MCF 10A (cell line): Measurements from ENCODE around the gene ZBTB7A. TPM values are rescaled to one million over a fixed set of nuclear protein-coding genes. Genes with fewer than 3 reads are reported as not detected.
"Not testable (repeated sequence)": the region's sequence is repeated elsewhere in the genome, so short reads cannot be mapped to it uniquely, and the experiment has no call there.

Experiments
- BruUV-seq: library from RNA; stranded (reverse); fragments of 400-500 nt; replicated peaks from 2 replicates; lab custom pipeline; 2021; lab: Mats Ljungman, UMichigan
- CTCF ChIA-PET: fragments of 300-600 bp; sonication (Branson Sonifier 250); formaldehyde crosslinking; extraction: SDS; loops from one replicate; lab custom pipeline; 2021; ENCODE audit warnings: antibody characterized with exemption, inconsistent platforms; lab: Yijun Ruan, JAX
- POLR2A ChIA-PET: fragments of 300-600, 350-650 bp; sonication (Branson Sonifier 250); formaldehyde crosslinking; extraction: SDS; loops from one replicate; lab custom pipeline; 2020; ENCODE audit warnings: antibody characterized with exemption, inconsistent platforms; lab: Yijun Ruan, JAX
- DNase-seq: peaks from one replicate; pipeline ENCODE4 v3.0.0-alpha.2; 2018; ENCODE audit not compliant: unreplicated experiment
- H3K27ac Mint-ChIP-seq: one replicate; pipeline ENCODE4 v1.8.0; 2022; ENCODE audit warnings: mild to moderate bottlenecking, low read depth, mixed read lengths; ENCODE audit not compliant: unreplicated experiment
- H3K27me3 Mint-ChIP-seq: one replicate; pipeline ENCODE4 v1.8.0; 2022; ENCODE audit warnings: mixed read lengths; ENCODE audit not compliant: insufficient read depth, unreplicated experiment
- H3K36me3 Mint-ChIP-seq: one replicate; pipeline ENCODE4 v1.8.0; 2022; ENCODE audit warnings: mild to moderate bottlenecking, moderate library complexity, mixed read lengths; ENCODE audit not compliant: insufficient read depth, unreplicated experiment
- H3K4me1 Mint-ChIP-seq: one replicate; pipeline ENCODE4 v1.8.0; 2022; ENCODE audit warnings: mixed read lengths; ENCODE audit not compliant: insufficient read depth, unreplicated experiment
- H3K4me3 Mint-ChIP-seq: one replicate; pipeline ENCODE4 v1.8.0; 2022; ENCODE audit warnings: mild to moderate bottlenecking, moderate library complexity, mixed read lengths; ENCODE audit not compliant: unreplicated experiment
- H3K9me3 Mint-ChIP-seq: one replicate; pipeline ENCODE4 v1.8.0; 2022; ENCODE audit warnings: mixed read lengths; ENCODE audit not compliant: unreplicated experiment
- CTCF ChIP-seq: fragments of 200-600 bp; IDR thresholded peaks from one replicate; pipeline ENCODE4 v1.8.0; 2022; ENCODE audit warnings: antibody characterized with exemption, mild to moderate bottlenecking; ENCODE audit not compliant: unreplicated experiment
- intact Hi-C: fragments of 100-400 bp; cut with micrococcal nuclease; formaldehyde crosslinking; loops from 2 replicates; pipeline ENCODE4 v1.14.1; 2022
- total RNA-seq: library from RNA; stranded (reverse); gene quantifications from 2 replicates; pipeline ENCODE4 v1.2.3, GENCODE V29; 2022

Gene ZBTB7A
- total RNA-seq, 1 experiment from 2014 or later: 35.1 TPM

- intact Hi-C loops: no loop called here
- DNase-seq: no peak
- CTCF ChIA-PET: no interaction called here
These were observed 52.7 kb downstream of the ZBTB7A start for GRCh38 chr19:4013886-4014540.

GRCh38 chr19:4012975-4013634 lies 53.6 kb downstream of the ZBTB7A start:
- no peak for DNase-seq
- ChIA-PET POLR2A (no interaction called here), CTCF (no interaction called here)
- no peak for TF ChIP-seq CTCF
- intact Hi-C loops: no loop called here
- H3K4me3 Mint-ChIP-seq: no peak overlapping the region
- H3K27ac Mint-ChIP-seq: no peak overlapping the region
- H3K4me1 Mint-ChIP-seq: peaks cover 17% of the 10 kb centered on the region
- no peaks in the 10 kb centered on the region for H3K27me3 Mint-ChIP-seq
- peaks cover 20% of the 10 kb centered on the region for H3K36me3 Mint-ChIP-seq
- BruUV-seq: no TSS peak
- H3K9me3 Mint-ChIP-seq: no peaks in the 10 kb centered on the region

More at GRCh38 chr19:4013886-4014540, 52.7 kb downstream of the ZBTB7A start:
- Mint-ChIP-seq H3K9me3 (no peaks in the 10 kb centered on the region), H3K36me3 (peaks cover 26% of the 10 kb centered on the region), H3K27me3 (no peaks in the 10 kb centered on the region), H3K4me1 (peaks cover 11% of the 10 kb centered on the region), H3K27ac (no peak overlapping the region), H3K4me3 (no peak overlapping the region)
- TF ChIP-seq CTCF: no peak
- BruUV-seq: no TSS peak
- POLR2A ChIA-PET: no interaction called here

GRCh38 chr19:4012092-4012974 lies 54.4 kb downstream of the ZBTB7A start:
- peaks cover 17% of the 10 kb centered on the region for H3K4me1 Mint-ChIP-seq
- no peaks in the 10 kb centered on the region for H3K27me3 Mint-ChIP-seq
- H3K9me3 Mint-ChIP-seq: no peaks in the 10 kb centered on the region
- CTCF ChIA-PET: no interaction called here
- H3K4me3 Mint-ChIP-seq: no peak overlapping the region
- intact Hi-C loops: no loop called here
- no peak overlapping the region for H3K27ac Mint-ChIP-seq
- peaks cover 15% of the 10 kb centered on the region for H3K36me3 Mint-ChIP-seq
- POLR2A ChIA-PET: no interaction called here
- no TSS peak for BruUV-seq
- no peak for DNase-seq
- TF ChIP-seq CTCF: no peak

- Mint-ChIP-seq H3K4me1 (peaks cover 17% of the 10 kb centered on the region), H3K36me3 (peaks cover 11% of the 10 kb centered on the region)
- intact Hi-C loops, H3K9me3 Mint-ChIP-seq, POLR2A ChIA-PET, CTCF ChIA-PET, H3K27me3 Mint-ChIP-seq, BruUV-seq, H3K27ac Mint-ChIP-seq, H3K4me3 Mint-ChIP-seq, DNase-seq: not testable (repeated sequence)
These were observed 55.3 kb downstream of the ZBTB7A start for GRCh38 chr19:4011430-4011829.
